ENCODE results near the gene PROZ.

PROZ gene

DNA sequence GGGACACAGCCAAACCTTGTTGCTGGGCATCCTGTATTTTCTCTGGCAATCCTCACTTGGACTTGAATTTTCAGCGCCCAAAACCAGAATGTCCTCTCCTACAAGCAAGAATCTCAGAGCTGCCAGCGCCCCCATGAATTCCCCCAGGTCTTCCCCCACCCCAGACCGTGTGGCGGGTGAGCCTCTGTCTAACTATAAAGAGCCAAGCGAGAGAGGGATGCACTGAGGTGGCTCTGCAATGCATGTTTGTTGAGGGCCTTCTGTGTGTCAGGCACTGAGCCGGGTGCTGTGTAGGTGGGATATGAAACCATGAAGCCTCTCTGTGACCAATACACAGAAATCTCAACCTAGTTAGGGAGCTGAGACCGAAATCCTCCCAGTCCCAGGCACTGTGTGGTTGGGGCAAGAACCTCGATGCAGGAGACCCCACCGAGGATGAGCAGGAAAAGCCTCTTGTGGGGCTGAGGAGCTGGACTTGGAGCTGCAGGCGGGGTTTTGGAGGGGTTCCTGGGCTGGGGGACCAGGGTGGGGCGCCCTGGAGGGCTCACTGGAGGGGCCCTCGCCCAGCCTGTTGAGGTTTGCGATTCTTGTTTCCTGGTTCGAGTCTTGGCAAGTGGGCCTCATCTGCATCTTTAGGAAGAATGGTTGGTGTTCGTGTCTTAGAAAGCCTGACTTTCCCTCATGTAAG, 12.4 kb upstream of the PROZ start:
- ChIA-PET POLR2A (no interaction called here), CTCF (no interaction called here)
- Histone ChIP-seq H3K4me3 (ENCODE audit: low read depth, low read length) (no peak overlapping the region), H3K27ac (ENCODE audit: extremely low read depth, low read depth, low read length) (no peak overlapping the region), H3K36me3 (ENCODE audit: control insufficient read depth in 2 of 2, insufficient read depth in 1 of 2, low read length in 2 of 2) (no peaks in the 10 kb centered on the region), H3K4me1 (ENCODE audit: control insufficient read depth, insufficient read depth, low read length) (no peaks in the 10 kb centered on the region), H3K9me3 (ENCODE audit: control insufficient read depth, insufficient read depth, low read depth, low read length) (no peaks in the 10 kb centered on the region)
- no peak for TF ChIP-seq KLF8 (tag by site-specific recombination; IDR thresholded peaks at IDR 0.05)
- TF ChIP-seq, protein P1, sequence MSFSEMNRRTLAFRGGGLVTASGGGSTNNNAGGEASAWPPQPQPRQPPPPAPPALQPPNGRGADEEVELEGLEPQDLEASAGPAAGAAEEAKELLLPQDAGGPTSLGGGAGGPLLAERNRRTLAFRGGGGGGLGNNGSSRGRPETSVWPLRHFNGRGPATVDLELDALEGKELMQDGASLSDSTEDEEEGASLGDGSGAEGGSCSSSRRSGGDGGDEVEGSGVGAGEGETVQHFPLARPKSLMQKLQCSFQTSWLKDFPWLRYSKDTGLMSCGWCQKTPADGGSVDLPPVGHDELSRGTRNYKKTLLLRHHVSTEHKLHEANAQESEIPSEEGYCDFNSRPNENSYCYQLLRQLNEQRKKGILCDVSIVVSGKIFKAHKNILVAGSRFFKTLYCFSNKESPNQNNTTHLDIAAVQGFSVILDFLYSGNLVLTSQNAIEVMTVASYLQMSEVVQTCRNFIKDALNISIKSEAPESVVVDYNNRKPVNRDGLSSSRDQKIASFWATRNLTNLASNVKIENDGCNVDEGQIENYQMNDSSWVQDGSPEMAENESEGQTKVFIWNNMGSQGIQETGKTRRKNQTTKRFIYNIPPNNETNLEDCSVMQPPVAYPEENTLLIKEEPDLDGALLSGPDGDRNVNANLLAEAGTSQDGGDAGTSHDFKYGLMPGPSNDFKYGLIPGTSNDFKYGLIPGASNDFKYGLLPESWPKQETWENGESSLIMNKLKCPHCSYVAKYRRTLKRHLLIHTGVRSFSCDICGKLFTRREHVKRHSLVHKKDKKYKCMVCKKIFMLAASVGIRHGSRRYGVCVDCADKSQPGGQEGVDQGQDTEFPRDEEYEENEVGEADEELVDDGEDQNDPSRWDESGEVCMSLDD (tag by site-specific recombination; IDR thresholded peaks at IDR 0.05) = no peak
- TF ChIP-seq IKZF3 (tag by site-specific recombination; IDR thresholded peaks at IDR 0.05) = no peak
- no peak for TF ChIP-seq ZNF121 (tag by site-specific recombination; IDR thresholded peaks at IDR 0.05)
- no peak for TF ChIP-seq ZBTB1 (tag by site-specific recombination; IDR thresholded peaks at IDR 0.05)
- TF ChIP-seq ZNF341 (tag by site-specific recombination; IDR thresholded peaks at IDR 0.05; ENCODE audit: low read depth) = no peak
- TF ChIP-seq ZNF791 (tag by site-specific recombination; IDR thresholded peaks at IDR 0.05) = no peak
- TF ChIP-seq ZNF549 (tag by site-specific recombination; IDR thresholded peaks at IDR 0.05) = no peak
- TF ChIP-seq, protein P2, sequence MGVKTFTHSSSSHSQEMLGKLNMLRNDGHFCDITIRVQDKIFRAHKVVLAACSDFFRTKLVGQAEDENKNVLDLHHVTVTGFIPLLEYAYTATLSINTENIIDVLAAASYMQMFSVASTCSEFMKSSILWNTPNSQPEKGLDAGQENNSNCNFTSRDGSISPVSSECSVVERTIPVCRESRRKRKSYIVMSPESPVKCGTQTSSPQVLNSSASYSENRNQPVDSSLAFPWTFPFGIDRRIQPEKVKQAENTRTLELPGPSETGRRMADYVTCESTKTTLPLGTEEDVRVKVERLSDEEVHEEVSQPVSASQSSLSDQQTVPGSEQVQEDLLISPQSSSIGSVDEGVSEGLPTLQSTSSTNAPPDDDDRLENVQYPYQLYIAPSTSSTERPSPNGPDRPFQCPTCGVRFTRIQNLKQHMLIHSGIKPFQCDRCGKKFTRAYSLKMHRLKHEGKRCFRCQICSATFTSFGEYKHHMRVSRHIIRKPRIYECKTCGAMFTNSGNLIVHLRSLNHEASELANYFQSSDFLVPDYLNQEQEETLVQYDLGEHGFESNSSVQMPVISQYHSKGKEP (tag by site-specific recombination; IDR thresholded peaks at IDR 0.05) = no peak
- TF ChIP-seq TRIM28 (IDR thresholded peaks at IDR 0.05; ENCODE audit: borderline replicate concordance, low read length) = no peak
- no peak for TF ChIP-seq ZNF837 (tag by site-specific recombination; IDR thresholded peaks at IDR 0.05)
- no peak for TF ChIP-seq ZNF292 (tag by site-specific recombination; IDR thresholded peaks at IDR 0.05; ENCODE audit: borderline replicate concordance, low read depth)
- TF ChIP-seq, protein P3, sequence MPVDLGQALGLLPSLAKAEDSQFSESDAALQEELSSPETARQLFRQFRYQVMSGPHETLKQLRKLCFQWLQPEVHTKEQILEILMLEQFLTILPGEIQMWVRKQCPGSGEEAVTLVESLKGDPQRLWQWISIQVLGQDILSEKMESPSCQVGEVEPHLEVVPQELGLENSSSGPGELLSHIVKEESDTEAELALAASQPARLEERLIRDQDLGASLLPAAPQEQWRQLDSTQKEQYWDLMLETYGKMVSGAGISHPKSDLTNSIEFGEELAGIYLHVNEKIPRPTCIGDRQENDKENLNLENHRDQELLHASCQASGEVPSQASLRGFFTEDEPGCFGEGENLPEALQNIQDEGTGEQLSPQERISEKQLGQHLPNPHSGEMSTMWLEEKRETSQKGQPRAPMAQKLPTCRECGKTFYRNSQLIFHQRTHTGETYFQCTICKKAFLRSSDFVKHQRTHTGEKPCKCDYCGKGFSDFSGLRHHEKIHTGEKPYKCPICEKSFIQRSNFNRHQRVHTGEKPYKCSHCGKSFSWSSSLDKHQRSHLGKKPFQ (tag by site-specific recombination; IDR thresholded peaks at IDR 0.05) = no peak
- no peak for TF ChIP-seq ZNF76 (tag by site-specific recombination; IDR thresholded peaks at IDR 0.05; ENCODE audit: borderline replicate concordance, low read depth)
- no peak for TF ChIP-seq ZNF629 (tag by site-specific recombination; IDR thresholded peaks at IDR 0.05)

DNA sequence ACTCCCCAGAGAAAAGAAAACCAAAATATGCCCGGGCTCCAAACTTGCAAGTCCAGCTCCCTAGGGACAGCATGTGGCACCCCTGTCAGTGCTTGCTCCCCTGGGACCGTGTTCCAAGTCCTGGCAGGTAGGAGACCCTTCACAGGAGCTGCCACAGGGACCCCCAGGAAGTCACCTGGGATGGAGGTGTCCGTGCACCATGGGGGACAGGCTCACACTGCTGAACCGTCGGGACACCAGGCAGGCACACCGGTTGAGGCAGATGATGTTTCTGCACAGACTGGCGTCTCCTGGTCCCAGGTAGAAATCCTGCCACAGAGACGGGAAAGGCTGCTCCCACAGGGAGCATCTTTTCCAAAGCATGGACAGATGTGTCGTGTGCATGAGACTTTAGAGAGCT, 11.7 kb upstream of the PROZ start:
- ChIA-PET POLR2A (no interaction called here), CTCF (no interaction called here)
- H3K4me3 ChIP-seq (ENCODE audit: low read depth, low read length) = no peak overlapping the region
- TF ChIP-seq, protein P4, sequence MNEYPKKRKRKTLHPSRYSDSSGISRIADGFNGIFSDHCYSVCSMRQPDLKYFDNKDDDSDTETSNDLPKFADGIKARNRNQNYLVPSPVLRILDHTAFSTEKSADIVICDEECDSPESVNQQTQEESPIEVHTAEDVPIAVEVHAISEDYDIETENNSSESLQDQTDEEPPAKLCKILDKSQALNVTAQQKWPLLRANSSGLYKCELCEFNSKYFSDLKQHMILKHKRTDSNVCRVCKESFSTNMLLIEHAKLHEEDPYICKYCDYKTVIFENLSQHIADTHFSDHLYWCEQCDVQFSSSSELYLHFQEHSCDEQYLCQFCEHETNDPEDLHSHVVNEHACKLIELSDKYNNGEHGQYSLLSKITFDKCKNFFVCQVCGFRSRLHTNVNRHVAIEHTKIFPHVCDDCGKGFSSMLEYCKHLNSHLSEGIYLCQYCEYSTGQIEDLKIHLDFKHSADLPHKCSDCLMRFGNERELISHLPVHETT (tag by site-specific recombination; IDR thresholded peaks at IDR 0.05) = no peak
- TF ChIP-seq ZNF311 (tag by site-specific recombination; IDR thresholded peaks at IDR 0.05; ENCODE audit: borderline replicate concordance) (no peak), ZNF670 (tag by site-specific recombination; IDR thresholded peaks at IDR 0.05; ENCODE audit: low read depth) (no peak), ZNF324 (tag by site-specific recombination; IDR thresholded peaks at IDR 0.05) (no peak), BCL11B (tag by site-specific recombination; IDR thresholded peaks at IDR 0.05; ENCODE audit: low read depth) (no peak), ZNF274 (IDR thresholded peaks at IDR 0.05; ENCODE audit: low read length) (no peak), ZNF274 (tag by site-specific recombination; IDR thresholded peaks at IDR 0.05; ENCODE audit: borderline replicate concordance) (no peak), ZBTB20 (tag by site-specific recombination; IDR thresholded peaks at IDR 0.05) (no peak)
- TF ChIP-seq, protein P5, sequence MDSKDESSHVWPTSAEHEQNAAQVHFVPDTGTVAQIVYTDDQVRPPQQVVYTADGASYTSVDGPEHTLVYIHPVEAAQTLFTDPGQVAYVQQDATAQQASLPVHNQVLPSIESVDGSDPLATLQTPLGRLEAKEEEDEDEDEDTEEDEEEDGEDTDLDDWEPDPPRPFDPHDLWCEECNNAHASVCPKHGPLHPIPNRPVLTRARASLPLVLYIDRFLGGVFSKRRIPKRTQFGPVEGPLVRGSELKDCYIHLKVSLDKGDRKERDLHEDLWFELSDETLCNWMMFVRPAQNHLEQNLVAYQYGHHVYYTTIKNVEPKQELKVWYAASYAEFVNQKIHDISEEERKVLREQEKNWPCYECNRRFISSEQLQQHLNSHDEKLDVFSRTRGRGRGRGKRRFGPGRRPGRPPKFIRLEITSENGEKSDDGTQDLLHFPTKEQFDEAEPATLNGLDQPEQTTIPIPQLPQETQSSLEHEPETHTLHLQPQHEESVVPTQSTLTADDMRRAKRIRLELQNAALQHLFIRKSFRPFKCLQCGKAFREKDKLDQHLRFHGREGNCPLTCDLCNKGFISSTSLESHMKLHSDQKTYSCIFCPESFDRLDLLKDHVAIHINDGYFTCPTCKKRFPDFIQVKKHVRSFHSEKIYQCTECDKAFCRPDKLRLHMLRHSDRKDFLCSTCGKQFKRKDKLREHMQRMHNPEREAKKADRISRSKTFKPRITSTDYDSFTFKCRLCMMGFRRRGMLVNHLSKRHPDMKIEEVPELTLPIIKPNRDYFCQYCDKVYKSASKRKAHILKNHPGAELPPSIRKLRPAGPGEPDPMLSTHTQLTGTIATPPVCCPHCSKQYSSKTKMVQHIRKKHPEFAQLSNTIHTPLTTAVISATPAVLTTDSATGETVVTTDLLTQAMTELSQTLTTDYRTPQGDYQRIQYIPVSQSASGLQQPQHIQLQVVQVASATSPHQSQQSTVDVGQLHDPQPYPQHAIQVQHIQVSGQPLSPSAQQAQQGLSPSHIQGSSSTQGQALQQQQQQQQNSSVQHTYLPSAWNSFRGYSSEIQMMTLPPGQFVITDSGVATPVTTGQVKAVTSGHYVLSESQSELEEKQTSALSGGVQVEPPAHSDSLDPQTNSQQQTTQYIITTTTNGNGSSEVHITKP (tag by site-specific recombination; IDR thresholded peaks at IDR 0.05) = no peak

More for the DNA sequence above, 11.7 kb upstream of the PROZ start:
- Histone ChIP-seq H3K4me1 (ENCODE audit: control insufficient read depth, insufficient read depth, low read length) (no peaks in the 10 kb centered on the region), H3K36me3 (ENCODE audit: control insufficient read depth in 2 of 2, insufficient read depth in 1 of 2, low read length in 2 of 2) (no peaks in the 10 kb centered on the region), H3K27ac (ENCODE audit: extremely low read depth, low read depth, low read length) (no peak overlapping the region), H3K9me3 (ENCODE audit: control insufficient read depth, insufficient read depth, low read depth, low read length) (no peaks in the 10 kb centered on the region)
